Epidermal melanocyte (primary cell): ENCODE measurements around the gene DNAJB12.
"Not testable (repeated sequence)": the region's sequence is repeated elsewhere in the genome, so short reads cannot be mapped to it uniquely, and the experiment has no call there.

ENCODE experiments used
- DNase-seq: peaks from one replicate; pipeline ENCODE4 v3.0.0; 2011; ENCODE audit warnings: low spot score; ENCODE audit not compliant: insufficient read length

The DNAJB12 gene

DNA sequence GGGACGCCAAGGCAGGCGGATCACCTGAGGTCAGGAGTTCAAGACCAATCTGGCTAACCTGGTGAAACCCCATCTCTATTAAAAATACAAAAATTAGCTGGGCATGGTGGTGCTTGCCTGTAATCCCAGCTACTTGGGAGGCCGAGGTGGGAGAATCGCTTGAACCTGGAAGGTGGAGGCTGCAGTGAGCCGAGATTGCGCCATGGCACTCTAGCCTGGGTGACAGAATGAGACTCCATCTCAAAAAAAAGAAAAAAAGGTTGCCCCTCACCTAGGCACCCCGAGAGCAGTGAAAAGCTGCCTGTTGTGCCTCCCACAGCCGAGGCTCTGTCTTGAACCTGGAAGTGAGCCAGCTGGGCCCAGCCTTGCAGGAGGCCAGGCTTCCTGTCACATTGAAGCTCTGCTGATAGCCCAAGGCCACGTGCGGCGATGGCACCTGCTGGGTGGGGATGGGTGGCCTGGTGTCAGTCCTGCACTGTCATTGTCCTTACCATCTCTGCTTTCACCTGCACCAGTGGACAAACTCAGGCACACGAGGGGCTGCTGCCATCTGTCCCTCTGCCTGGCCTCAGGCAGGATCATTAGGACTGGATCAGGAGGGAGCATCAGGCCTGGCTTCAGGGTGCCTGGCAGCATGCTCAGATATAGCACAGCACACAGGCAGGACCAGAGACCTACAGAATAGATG lies 37.8 kb downstream of the DNAJB12 start:
- no peak for DNase-seq

DNA sequence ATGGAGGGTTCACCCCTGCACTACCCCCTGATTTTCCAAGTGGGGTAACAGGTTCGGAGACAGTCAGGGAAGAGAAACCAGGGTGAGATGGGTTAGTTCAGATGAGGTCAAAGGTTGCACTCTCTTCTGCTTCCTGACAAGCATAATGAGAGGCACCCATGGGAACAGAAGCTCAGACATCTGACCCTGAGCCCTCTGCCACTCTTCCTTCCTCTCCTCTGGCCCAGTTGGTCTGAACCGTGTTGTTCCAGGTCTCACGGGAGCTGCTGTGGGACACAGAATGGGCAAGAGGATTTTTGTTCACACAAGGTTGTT lies 38.4 kb downstream of the DNAJB12 start:
- no peak for DNase-seq

DNA sequence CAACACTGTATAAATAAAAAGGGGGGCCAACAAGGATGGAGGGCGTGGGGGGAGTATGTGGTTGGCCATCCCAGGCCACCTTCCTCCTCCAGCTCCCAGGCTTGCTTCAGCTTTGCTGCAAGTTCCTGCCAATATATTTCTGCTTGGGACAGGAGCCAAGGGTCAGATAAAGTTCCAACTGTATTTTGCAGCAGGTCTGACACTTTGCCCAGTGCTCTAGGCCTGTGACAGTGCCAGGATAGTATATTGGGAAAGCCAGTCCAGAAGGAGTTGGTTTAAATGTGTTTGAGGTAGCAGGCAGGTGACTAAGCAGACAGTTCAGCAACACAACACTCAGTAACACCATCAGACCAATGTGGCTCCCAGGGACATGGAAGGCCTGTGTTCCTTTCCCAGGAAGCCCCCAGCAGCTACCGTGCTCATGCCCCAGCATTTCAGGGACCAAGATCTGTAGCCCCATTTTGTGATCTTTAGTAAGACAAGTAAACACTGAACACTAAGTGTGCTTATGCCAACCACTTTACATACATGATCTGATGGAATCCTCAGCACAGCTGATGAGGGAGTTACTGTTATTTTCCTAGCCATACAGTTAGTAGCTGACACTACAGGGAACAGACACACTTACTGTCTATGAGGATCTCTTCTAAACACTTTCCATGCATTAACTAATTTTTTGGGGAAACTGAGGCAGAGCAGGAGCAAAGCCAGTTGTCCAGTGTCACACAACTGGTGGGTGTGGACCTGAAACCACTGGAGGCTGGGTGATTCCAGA lies 38.9 kb downstream of the DNAJB12 start:
- DNase-seq = no peak

DNA sequence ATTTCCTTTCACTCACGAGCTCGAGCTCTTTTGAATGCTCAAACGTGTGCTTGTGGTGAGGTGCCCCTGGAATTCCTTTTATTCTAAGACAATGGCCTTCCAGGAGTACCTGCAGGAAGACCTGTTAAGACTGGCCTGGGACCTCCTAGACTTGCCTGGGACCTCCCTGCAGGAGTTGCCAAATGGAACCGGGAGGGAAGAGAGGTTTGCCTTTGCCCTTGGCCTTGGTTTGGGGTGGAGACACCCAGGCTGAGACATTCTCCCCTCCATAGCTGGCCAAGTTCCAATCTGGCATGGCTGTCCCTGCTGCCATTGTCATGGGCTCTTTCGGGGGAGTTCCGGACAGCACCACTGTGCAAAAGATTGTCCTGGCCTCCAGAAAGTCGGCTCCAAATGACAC lies 39.7 kb downstream of the DNAJB12 start:
- DNase-seq = no peak

DNA sequence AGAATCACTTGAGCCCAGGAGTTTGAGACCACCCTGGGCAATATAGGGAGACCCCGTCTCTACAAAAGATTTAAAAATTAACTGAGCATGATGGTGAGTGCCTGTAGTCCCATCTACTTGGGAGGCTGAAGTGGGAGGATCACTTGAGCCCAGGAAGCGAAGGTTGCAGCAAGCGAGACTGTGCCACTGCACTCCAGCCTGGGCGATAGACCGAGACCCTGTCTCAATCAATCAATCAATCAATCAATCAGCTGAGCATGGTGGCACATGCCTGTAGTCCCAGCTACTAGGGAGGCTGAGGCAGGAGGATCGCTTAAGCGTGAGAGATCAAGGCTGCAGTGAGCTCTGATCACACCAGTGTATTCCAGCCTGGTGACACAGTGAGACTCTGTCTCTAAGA lies 40.5 kb downstream of the DNAJB12 start:
- DNase-seq = no peak

DNA sequence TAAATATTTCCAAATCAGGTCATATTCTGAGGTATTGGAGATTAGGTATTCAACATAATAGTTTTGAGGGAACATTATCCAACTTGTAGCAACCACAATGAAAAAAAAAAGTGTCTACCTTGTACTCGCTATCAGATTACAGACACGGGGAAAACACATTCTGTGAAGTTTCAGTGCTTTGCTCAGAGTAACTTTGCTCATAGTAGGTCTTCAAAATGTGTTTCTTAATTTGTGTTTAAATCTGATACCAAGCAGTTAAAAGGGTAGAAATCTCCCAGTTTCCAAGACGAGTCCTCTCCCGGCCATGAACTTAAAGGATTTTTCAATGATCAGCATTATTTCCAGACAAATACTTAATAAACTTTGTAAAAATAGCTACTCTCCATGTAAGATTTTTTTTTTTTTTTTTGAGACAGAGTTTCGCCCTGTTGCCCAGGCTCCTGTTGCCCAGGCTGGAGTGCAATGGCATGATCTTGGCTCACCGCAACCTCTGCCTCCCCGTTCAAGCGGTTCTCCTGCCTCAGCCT lies 41.8 kb downstream of the DNAJB12 start:
- no peak for DNase-seq

DNA sequence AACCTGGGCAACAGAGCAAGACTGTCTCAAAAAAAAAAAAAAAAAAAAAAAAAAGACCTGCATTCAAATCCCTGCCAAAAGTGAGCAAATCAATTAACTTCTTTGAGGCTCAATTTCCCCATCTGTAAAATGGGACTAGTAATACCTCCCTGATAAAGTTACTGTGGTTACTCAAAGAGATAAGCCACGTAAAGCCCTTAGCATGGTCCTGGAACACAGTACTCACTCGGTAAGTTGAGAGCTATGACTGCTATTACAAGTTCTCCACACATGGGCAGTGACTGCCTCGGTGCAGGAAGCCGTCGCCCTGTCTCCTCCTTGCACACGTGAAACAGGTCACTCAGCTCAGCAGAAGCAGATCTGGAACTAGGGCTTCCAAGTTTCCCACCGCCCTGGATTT lies 43.1 kb downstream of the DNAJB12 start:
- DNase-seq = no peak

DNA sequence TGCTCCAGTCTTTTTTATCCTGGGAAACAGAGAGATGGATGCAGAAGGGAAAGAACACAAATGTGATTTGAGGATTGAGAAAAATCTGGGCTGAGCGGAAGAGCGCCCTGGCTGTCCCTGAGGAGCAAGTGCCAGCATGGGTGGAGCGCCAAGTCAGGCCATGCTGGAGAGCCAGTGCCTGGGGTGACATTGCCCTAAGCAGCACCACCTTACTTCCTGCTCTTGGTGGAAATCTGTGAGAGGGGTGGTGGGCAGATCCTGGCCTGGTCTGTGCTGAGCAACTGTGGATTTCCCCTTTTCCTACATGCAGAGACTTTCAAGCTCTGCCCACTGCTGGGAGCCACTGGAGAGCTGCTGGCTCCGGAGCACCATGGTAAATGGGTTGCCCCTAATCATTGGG lies 44.1 kb downstream of the DNAJB12 start:
- DNase-seq = no peak

DNA sequence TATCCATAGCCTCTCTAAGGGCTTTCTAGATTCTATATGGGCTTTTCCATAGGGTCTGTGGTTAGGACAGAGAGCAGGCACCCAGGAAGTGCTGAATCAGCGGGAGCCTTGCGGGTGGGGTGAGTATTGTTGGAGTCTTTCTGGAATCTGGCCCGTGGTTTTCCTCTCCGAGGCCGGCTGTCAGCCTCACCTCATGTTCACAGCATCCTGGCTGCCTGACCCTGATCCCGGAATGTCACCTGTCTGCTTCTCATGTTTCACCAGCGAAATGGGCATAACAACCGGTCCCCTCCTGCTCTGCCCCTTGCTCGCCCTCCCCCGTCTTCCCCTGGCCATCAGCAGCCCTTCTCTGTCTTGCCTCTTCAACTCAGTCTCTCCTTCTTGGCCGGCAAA lies 44.5 kb downstream of the DNAJB12 start:
- DNase-seq = no peak

DNA sequence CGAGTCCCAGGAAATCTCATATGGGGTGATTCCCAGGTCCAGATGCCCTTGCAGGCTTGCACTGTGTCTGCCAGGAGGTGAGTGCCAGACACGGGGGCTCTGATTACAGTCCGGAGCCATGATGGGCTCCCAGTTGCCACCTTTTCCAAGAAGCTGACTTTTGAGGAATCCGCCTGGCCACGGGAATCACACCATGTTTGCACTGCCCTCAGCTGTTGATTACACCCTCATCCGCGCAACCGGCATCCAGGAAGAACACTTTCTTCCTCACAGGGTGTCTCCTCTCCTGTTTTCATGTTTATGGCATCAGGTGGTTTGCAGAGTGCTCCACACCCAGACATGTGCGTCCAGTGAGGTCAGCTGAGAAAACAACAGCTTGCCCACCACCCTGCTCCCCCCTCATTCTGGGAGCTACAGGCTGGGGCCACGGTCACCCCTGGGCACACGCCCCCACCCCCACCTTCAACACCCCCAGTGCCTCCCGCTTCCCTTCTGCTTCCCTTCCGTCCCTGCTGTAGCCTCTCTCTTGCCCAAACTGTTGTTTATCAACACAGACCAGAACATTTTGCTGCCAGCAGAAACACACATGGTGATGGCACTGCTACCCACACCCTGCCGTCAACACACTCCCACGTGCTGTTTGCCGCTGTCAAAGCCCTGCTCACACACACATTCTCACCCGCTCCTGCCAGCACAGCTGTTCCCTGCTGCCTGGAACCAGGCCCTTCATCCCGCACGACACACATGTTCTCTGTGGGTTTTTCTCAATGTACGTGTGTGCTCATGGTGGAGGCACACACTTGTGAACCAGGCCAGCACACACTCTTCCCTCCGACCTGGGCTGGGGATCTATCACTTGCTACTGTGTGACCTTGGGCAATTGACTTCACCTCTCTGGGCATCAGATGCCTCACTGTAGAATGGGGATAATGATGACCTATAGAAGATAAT lies 45.2 kb downstream of the DNAJB12 start:
- no peak for DNase-seq

DNA sequence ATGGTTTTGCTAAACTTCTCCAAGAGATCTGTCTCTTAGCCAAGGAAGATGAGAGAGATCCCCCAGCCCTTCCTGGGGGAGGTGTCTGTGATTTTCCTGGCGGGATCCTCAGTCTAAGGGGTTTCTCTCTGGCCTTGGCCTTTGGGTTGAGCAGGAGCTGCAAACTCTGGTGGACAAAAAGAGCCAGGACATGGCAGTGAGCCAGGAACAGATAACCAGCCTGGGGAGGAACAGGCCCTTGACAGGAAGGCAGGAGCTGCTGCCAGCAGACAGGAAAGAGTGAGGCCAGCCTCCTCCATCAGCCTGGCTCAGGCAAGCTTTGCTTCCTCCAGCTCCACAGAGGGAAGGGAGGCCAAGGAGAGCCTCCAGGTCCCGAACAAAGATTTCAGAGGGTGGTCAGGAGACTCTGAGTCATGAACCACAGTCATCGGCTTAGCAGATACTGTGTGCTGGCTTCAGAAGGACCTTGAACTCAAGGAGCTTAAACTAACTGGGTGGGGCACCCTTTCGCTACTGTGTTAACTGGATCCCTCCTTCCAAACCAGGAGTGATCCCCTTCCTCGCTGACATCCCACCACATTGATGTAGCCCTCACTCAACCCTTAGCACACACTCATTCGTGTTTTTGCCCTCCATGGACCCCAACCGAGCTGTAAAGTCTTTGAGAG lies 46.3 kb downstream of the DNAJB12 start:
- DNase-seq = no peak

DNA sequence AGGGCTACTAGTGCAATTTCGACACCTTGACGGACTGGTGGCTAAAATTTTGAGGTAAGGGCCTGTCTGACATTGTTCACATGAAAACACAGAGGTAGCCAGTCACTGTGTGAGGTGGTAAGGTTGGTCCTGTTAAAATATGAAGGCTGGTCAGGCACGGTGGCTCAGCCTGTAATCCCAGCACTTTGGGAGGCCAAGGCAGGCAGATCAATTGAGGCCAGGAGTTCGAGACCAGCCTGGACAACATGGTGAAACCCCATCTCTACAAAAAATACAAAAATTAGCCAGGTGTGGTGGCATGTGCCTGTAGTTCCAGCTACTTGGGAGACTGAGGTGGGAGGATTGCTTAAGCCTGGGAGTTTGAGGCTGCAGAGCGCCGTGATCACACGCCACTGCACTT lies 47.0 kb downstream of the DNAJB12 start:
- DNase-seq = not testable (repeated sequence)

DNA sequence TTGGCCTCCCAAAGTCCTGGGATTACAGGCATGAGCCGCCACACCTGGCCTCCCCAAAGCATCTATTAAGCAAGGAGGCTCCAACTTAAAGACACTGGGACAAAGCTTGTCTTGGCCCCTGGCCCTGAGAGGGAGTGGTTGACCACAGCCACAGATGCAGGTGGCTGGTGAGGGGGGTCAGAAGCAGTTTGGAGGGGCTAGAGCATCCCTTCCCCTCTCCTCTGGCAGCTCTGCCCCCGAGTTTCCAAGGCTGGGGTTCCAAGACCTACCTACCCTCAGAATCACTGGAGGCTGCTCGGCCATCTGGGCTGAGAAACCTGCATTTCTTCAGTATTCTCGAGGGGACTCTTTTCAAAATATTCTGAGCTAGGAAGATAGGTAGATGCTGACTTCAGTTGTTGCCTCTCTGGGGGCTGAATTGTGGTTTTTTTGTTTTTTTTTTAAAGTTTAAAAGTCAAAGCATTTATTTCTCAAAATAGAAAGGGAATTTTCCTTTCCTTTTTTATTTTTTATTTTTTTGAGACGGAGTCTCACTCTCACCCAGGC lies 48.4 kb downstream of the DNAJB12 start:
- DNase-seq = no peak

DNA sequence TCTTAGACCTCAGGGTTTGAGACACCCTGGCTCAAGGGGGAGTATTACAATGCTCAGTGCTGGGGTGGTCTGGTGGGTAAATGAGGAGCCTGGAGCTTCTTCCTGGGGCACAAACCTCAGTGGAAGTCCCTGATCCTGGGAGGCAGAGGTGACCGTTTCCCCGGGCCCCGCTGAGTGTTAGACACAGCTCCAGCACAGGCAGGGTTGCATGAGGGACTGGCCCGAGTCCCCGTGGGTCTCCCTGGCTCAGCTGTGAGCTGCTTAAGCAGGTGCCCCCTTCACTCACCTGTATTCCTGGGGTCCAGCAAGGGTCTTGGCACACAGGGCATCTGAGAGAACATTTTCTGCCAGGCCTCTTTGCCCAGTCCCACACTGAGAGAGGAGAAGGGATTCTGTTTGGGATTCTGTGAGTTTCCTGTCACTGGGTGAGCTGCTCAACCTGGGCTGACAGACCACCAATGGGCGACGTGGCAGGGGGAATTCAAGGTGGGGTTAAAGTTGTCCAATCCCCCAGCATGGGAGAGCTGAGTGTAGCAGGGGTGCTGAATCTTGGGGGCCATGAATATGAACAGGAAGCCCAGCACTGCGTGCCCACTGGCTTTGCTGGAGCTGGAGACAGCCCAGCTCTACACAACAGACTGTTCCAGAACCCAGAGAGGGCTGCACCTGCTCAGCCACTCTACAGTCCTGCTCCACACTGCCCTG lies 51.1 kb downstream of the DNAJB12 start:
- DNase-seq = no peak

DNA sequence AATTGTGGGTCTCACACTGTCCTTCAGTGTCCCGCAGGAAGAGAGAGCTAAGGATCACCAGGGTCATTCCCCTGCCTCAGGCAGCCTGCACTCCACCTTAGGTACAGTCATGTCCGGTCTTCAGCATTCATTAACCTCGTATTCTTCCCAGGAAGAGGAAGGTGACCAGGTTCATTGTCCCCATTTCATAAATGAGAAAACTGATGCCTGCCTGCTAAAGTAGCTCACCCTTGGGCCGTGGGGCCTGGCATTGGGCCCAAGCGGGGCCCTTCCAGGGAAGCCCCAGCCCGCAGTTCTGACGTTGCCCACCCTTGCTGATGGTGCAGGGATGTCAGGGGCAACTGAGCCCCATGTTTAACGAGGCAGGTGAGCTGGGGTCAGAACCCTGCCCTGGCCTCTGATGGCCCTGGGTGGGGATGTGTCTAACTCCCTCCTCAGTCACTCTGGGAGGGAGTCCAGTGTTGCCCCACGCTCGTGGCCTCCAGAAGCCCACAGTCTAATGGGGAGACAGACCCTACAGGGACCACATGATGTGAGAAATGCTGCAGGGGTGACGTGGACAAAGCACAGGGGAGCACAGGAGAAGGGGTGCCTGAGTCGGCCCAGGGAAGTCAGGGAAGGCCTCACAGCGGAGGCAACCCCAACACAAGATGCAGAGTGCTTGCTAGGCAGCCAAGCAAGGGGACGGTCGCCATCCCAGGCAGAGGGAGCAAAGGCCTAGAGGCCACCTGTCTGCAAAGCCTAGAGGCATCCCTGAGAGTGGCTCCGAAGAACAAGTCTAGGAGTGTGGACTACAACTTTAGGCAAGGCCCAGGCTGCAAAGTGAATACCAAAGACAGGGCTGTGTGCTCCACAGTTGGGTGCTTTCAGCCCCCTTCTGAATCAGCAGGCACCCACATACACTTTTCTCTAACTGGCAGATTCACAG lies 55.9 kb downstream of the DNAJB12 start:
- DNase-seq = no peak

DNA sequence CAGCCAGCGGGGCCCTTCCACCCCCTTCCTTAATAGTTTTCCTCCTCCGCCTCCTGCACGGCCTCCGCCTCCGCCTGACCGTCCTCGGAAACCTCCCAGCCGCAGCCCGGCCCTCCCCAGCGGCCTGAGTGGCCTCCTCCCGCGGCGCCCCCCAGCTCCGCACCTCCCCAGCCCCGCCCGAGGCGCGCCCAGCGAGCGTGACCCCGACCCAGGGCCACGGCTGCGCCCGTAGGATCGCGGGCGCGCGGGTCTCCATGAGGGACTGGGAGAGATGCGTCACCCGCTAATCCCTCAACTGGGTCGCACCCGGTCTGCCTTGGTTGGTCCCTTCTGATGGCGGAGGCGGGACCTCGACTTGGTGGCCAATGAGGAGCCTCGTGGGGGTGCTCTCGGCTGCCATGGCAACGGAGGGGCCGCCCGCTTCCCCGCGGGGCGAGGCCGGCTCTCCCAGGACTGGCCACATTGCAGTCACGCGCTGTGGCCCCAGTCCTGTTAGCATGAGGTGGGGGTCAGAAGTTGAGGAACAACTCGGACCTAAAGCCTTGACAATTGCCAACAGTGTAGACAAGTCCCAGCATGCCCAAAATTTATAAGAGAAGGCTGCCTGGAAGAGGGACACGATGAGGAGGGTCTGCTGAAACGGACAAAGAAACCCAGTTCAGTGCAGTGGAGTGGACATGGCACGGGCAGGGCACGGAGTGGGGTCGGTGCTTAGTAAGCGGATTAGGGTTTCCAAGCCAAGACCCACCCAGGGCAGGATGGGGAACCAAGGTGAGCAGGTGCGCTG lies 56.7 kb downstream of the DNAJB12 start:
- DNase-seq = peak; percentile 86

DNA sequence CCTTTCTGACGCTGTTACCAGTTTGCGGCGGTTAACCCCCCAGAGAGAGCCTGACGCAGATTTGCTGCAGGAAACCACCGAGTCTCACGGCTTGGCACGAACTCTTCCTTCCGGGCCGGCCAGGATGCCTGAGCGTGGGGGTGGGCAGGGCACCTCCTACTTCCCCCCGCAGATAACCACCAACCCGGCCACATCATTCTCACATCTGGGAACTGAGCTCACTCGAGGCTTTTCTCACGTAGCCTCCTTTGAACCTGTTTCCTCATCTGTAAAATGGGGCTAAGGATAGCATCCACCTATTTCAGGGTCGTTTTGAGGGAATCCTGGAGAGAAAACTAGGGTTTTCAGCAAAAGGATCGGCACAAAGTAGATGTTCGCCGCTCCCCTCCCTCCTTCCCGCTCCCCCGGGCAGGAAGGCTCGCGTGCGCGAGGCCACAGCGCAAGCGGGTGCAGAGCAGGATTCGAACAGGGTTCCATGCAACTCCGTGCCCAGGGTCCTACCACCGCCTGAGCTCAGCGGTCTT lies 57.4 kb downstream of the DNAJB12 start:
- peak; percentile 14 for DNase-seq

DNA sequence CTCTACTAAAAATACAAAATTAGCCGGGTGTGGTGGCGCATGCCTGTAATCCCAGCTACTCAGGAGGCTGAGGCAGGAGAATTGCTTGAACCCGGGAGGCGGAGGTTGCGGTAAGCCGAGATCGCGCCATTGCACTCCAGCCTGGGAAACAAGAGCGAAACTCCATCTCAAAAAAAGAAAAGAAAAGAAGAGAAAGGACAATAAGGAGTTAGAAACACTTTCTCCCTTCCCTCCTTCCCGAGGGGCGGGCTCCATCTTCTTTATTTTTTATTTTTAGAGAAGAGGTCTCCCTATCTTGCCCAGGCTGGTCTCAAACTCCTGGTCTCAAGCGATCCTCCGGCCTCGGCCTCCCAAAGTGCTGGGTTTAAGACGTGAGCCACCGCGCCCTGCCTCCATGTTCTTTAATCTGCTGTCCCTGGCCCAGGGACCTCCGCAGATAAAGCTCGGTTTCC lies 57.9 kb downstream of the DNAJB12 start:
- not testable (repeated sequence) for DNase-seq
